OCI-LY7 (cell line): ENCODE results near the gene AVPI1.

Source experiments
- EZH2phosphoT487 ChIP-seq: fragments of 200-600 bp; sonication (generic); IDR thresholded peaks from 2 replicates; pipeline ENCODE4 v1.6.1; 2018; ENCODE audit warnings: low read depth, borderline replicate concordance, mild to moderate bottlenecking, mixed run types, antibody characterized with exemption, low read length, moderate library complexity, mixed read lengths
- TF ChIP-seq, protein P1 (sequence below): fragments of 200-600 bp; sonication (generic); conservative IDR thresholded peaks from 2 replicates; pipeline ENCODE4 v1.5.1; 2014; ENCODE audit warnings: mild to moderate bottlenecking, antibody characterized with exemption, low read length, moderate library complexity, mixed read lengths

DNA sequence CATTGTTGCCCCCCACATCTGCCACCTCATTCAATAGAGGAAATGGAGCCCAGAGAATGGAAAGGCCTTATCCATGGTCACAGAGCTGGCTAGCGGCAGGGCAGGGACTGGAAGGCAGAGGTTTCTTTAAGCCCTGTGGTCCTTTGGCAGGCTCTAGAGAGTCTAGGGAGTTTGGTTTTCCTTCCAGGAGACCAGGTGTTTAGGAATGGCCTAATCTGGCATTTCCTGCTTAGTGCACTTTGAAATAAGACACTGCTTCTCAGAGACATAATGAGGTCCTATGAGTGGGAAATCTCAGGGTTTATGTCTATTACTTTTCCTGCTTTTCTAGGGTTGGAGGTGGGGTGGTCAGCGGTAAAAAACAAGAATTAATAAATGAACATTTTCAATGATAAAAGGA is 32.6 kb upstream of the AVPI1 start:
- TF ChIP-seq EZH2phosphoT487: no peak
- TF ChIP-seq, protein P1, sequence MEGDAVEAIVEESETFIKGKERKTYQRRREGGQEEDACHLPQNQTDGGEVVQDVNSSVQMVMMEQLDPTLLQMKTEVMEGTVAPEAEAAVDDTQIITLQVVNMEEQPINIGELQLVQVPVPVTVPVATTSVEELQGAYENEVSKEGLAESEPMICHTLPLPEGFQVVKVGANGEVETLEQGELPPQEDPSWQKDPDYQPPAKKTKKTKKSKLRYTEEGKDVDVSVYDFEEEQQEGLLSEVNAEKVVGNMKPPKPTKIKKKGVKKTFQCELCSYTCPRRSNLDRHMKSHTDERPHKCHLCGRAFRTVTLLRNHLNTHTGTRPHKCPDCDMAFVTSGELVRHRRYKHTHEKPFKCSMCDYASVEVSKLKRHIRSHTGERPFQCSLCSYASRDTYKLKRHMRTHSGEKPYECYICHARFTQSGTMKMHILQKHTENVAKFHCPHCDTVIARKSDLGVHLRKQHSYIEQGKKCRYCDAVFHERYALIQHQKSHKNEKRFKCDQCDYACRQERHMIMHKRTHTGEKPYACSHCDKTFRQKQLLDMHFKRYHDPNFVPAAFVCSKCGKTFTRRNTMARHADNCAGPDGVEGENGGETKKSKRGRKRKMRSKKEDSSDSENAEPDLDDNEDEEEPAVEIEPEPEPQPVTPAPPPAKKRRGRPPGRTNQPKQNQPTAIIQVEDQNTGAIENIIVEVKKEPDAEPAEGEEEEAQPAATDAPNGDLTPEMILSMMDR: no peak
